Measurements from ENCODE around the gene ELL2.

The ELL2 gene

DNA sequence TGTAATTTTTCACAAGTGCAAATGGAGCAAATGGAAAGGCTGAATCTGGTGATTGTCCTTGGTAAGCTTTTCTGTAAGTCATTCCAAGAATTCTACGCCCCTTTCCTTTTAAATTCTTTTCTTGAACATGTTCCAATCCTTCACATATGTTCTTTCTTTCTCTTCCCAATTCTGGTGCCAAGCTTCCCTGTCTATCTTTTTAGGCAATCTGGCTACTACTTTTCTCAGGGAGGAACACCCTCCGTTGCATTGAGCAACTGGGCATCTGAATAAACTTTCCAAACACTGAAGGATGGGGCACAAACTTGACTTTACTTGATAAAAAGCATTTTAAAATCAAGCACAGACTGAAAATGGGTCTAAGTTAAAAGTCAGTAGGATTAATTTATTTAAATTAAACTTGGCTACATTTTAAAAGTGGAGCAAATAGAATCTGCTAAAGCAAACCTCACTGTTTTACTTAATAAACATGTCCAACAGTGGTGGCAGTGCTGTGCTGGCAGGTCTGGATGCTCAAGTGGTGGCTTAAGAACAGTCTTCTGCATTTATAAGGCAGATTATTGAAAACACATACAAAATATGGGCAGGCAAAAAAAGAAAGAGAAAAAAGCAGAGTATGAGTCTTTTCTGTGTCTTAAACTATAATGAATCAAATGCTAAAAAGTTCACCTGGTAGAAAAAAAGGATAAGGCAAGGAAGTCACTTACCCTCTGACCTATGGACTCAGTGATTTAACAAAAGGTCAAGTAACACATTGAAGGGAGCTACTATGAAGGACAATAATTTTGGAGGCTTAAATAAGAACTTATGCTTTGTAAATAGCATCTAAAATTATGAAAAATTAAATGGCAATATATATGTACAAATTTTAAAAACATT, 5.4 kb downstream of the ELL2 start:
- ChIA-PET CTCF (interaction anchor here (1.4 to 4.1 kb wide), 7 partner anchors 8 to 380 kb away, joined by 4 to 19 read pairs (median 9); no protein-coding TSS in a partner anchor), POLR2A (interaction anchor here (0.6 kb wide), 1 partner anchor 30 kb away, joined by 3 read pairs; no protein-coding TSS in a partner anchor)
- TF ChIP-seq, protein P1, sequence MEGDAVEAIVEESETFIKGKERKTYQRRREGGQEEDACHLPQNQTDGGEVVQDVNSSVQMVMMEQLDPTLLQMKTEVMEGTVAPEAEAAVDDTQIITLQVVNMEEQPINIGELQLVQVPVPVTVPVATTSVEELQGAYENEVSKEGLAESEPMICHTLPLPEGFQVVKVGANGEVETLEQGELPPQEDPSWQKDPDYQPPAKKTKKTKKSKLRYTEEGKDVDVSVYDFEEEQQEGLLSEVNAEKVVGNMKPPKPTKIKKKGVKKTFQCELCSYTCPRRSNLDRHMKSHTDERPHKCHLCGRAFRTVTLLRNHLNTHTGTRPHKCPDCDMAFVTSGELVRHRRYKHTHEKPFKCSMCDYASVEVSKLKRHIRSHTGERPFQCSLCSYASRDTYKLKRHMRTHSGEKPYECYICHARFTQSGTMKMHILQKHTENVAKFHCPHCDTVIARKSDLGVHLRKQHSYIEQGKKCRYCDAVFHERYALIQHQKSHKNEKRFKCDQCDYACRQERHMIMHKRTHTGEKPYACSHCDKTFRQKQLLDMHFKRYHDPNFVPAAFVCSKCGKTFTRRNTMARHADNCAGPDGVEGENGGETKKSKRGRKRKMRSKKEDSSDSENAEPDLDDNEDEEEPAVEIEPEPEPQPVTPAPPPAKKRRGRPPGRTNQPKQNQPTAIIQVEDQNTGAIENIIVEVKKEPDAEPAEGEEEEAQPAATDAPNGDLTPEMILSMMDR (IDR thresholded peaks at IDR 0.05; ENCODE audit: control extremely low read depth, extremely low read depth, low read depth, missing control alignments), result no peak
- DNase-seq (ENCODE audit: extremely low spot score), result no peak

DNA sequence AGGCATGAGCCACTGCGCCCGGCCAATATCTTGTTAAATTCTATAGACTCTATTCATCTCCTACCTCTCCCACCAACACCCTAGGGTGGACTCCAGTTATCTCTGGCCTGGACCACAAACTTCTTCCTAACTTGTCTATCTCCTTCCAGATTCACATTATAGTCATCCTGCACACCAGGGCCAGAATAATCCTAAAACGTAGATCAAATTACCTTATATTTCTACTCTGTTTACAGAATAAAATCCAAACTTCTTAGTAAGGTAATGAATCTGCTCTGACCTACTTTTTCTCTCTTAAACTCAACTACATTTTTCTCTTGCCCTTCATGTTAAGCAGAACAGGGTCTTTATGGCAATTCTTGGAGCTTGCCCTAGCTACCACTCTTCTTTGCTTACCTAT, 6.9 kb downstream of the ELL2 start:
- TF ChIP-seq, protein P1 (IDR thresholded peaks at IDR 0.05; ENCODE audit: control extremely low read depth, extremely low read depth, low read depth, missing control alignments), result no peak
- ChIA-PET CTCF (interaction anchor here (1.5 to 1.8 kb wide), 2 partner anchors 10 to 17 kb away, joined by 8 to 9 read pairs; no protein-coding TSS in a partner anchor), POLR2A (interaction anchor here (0.7 kb wide), 1 partner anchor 99 kb away, joined by 9 read pairs; no protein-coding TSS in a partner anchor)
- no peak for DNase-seq (ENCODE audit: extremely low spot score)

DNA sequence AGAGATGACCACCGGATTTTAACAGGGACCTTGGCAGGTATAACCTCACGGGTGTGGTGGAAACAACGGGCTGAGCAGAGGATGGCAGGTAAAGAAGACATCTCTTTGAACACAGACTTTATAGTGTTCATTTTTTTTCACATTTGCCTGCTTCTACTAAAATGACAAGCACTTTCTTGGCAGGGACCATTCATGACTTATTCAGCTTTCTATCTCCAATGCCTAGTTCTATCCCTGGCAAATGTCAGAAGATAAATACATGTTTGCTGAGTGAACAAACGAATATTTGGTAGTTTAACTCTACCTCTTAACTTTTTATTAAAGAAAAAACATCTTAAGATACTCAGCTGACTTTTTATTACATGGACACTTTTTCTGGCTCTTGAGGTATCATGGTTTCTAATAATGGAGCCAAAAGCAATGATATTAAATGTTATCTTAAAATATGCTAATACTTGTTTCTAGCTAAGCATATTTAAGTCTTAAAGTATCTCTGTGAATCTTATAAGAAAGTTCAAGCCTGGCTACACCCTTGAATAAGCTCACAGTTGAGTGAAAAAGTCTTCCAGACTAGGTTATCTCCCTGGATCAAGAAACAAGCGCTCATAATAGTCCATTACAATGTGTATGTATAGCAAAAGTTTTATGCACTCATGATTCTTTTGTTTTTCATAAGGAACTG, 8.5 kb downstream of the ELL2 start:
- ChIA-PET CTCF (interaction anchor here (3.5 kb wide), 1 partner anchor 17 kb away, joined by 15 read pairs; no protein-coding TSS in a partner anchor), POLR2A (interaction anchor here (0.6 kb wide), 1 partner anchor 84 kb away, joined by 3 read pairs; no protein-coding TSS in a partner anchor)
- TF ChIP-seq, protein P1 (IDR thresholded peaks at IDR 0.05; ENCODE audit: control extremely low read depth, extremely low read depth, low read depth, missing control alignments), result no peak
- DNase-seq (ENCODE audit: extremely low spot score), result no peak

DNA sequence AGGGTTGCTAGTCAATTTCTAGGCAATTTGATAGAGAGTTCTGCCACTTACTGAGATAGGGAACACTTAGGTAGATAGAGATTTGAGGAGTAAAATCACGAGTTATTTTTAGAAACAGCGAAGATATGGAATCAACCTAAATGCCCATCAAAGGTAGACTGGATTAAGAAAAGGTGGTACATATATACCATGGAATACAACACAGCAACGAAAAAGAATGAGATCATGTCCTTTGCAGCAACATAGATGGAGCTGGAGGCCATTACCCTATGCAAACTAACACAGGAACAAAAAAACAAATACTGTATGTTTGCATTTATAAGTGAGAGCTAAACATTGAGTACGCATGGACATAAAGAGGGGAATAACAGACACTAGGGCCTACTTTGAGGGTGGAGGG, 9.7 kb downstream of the ELL2 start:
- ChIA-PET POLR2A (no interaction called here), CTCF (interaction anchor here (1.2 to 3.5 kb wide), 3 partner anchors 9 to 384 kb away, joined by 3 to 15 read pairs (median 7); partner anchors contain the start of gene ELL2)
- no peak for DNase-seq (ENCODE audit: extremely low spot score)
- TF ChIP-seq, protein P1 (IDR thresholded peaks at IDR 0.05; ENCODE audit: control extremely low read depth, extremely low read depth, low read depth, missing control alignments), result no peak

DNA sequence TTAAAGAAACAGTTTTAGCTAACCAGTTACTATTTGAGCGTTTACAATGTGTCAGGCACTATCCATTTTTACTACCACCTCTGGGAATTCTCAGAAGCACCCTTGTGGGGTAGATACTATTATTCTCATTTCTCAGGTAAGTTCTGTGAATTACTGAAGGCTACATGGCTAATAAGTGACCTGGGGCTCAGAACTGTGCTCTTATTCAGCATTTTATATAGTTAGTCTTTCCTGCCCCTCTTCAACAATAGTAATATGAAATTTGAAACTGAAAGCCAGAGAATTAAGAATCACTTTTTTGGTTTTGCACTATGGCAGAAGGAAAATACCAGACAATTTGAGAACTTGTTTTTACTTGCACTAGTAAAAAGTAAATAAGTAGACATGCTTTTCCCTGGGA, 11.8 kb downstream of the ELL2 start:
- TF ChIP-seq, protein P1 (IDR thresholded peaks at IDR 0.05; ENCODE audit: control extremely low read depth, extremely low read depth, low read depth, missing control alignments), result no peak
- peak; percentile 32 for DNase-seq (ENCODE audit: extremely low spot score)
- ChIA-PET CTCF (interaction anchor here (1.8 to 3.5 kb wide), 5 partner anchors 9 to 13 kb away, joined by 7 to 20 read pairs (median 9); partner anchors contain the start of gene ELL2), POLR2A (interaction anchor here (0.6 to 1.1 kb wide), 3 partner anchors 8 to 383 kb away, joined by 3 to 4 read pairs (median 3); no protein-coding TSS in a partner anchor)

DNA sequence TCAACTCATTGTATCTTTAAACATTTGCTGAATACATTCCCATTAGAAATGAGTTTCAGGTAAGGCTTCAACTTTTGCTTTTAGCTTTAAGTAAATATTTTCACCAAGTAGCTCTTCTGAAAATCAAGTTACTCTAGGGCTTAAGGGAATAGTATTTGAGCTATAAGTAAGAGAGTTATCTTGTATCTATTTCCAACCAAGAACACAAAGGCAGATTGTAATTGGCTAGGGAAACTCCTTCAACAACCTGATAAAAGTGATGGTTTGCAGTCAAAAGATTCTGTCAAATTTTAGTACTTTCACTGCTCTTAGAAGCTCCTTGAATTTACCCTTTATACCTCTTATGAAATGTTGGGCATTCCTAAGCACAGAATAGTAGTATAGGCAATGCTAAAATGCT, 13.0 kb downstream of the ELL2 start:
- TF ChIP-seq, protein P1 (IDR thresholded peaks at IDR 0.05; ENCODE audit: control extremely low read depth, extremely low read depth, low read depth, missing control alignments), result no peak
- ChIA-PET CTCF (interaction anchor here (0.8 to 3.4 kb wide), 6 partner anchors 9 to 24 kb away, joined by 3 to 20 read pairs (median 4); no protein-coding TSS in a partner anchor), POLR2A (no interaction called here)
- DNase-seq (ENCODE audit: extremely low spot score), result no peak

Measured in GM10248 (cell line).